Astrocyte (in vitro differentiated cells and primary cell): Measurements from ENCODE around the gene HYAL2. TPM values are rescaled to one million over a fixed set of nuclear protein-coding genes. Genes with fewer than 3 reads are reported as not detected.

ENCODE experiments used
- DNase-seq: peaks from one replicate; pipeline ENCODE4 v3.0.0-alpha.2; 2010; ENCODE audit warnings: low read depth
- FAIRE-seq: peaks from 2 replicates; lab custom pipeline; 2011; peaks lifted over from hg19 to GRCh38; lab: Jason Lieb, UNC
- H2AFZ ChIP-seq: 2 replicates; pipeline ENCODE4 v1.6.0; 2012; ENCODE audit warnings: low read depth, low read length, inconsistent platforms
- H3K27ac ChIP-seq: 2 replicates; pipeline ENCODE4 v1.5.1; 2011; ENCODE audit warnings: low read depth, low read length, inconsistent platforms
- H3K27me3 ChIP-seq: 2 replicates; pipeline ENCODE4 v1.6.0; 2011; ENCODE audit warnings: low read length, inconsistent platforms; ENCODE audit not compliant: insufficient read depth
- H3K36me3 ChIP-seq: 2 replicates; pipeline ENCODE4 v1.5.1; 2011; ENCODE audit warnings: low read length, inconsistent platforms; ENCODE audit not compliant: insufficient read depth
- H3K4me1 ChIP-seq: 2 replicates; pipeline ENCODE4 v1.5.1; 2011; ENCODE audit warnings: low read length, inconsistent platforms; ENCODE audit not compliant: insufficient read depth
- H3K4me2 ChIP-seq: 2 replicates; pipeline ENCODE4 v1.6.0; 2012; ENCODE audit warnings: low read length, inconsistent platforms
- H3K4me3 ChIP-seq: 2 replicates; pipeline ENCODE4 v1.5.1; 2011; ENCODE audit warnings: low read depth, mild to moderate bottlenecking, low read length, inconsistent platforms; ENCODE audit not compliant: insufficient read depth
- H3K79me2 ChIP-seq: 2 replicates; pipeline ENCODE4 v1.6.0; 2012; ENCODE audit warnings: mild to moderate bottlenecking, low read length, inconsistent platforms; ENCODE audit not compliant: insufficient read depth
- H3K9ac ChIP-seq: 2 replicates; pipeline ENCODE4 v1.6.0; 2012; ENCODE audit warnings: mild to moderate bottlenecking, low read length, inconsistent platforms
- H3K9me3 ChIP-seq: 2 replicates; pipeline ENCODE4 v1.5.1; 2012; ENCODE audit warnings: low read depth, mild to moderate bottlenecking, low read length, inconsistent platforms; ENCODE audit not compliant: insufficient read depth
- H4K20me1 ChIP-seq: 2 replicates; pipeline ENCODE4 v1.6.0; 2012; ENCODE audit warnings: low read length, inconsistent platforms; ENCODE audit not compliant: insufficient read depth
- H3K27ac Mint-ChIP-seq: one replicate; pipeline ENCODE4 v1.8.0; 2021; ENCODE audit warnings: mild to moderate bottlenecking, mixed read lengths; ENCODE audit not compliant: unreplicated experiment
- H3K27me3 Mint-ChIP-seq: one replicate; pipeline ENCODE4 v1.8.0; 2021; ENCODE audit warnings: low read depth, mixed read lengths; ENCODE audit not compliant: unreplicated experiment
- H3K36me3 Mint-ChIP-seq: one replicate; pipeline ENCODE4 v1.8.0; 2021; ENCODE audit warnings: low read depth, mixed read lengths; ENCODE audit not compliant: unreplicated experiment
- H3K4me1 Mint-ChIP-seq: one replicate; pipeline ENCODE4 v1.8.0; 2021; ENCODE audit warnings: low read depth, mixed read lengths; ENCODE audit not compliant: unreplicated experiment
- H3K4me3 Mint-ChIP-seq: one replicate; pipeline ENCODE4 v1.8.0; 2021; ENCODE audit warnings: mild to moderate bottlenecking, moderate library complexity, mixed read lengths; ENCODE audit not compliant: unreplicated experiment
- H3K9me3 Mint-ChIP-seq: one replicate; pipeline ENCODE4 v1.8.0; 2021; ENCODE audit warnings: mild to moderate bottlenecking, mixed read lengths; ENCODE audit not compliant: unreplicated experiment
- CTCF ChIP-seq: IDR thresholded peaks from 2 replicates; pipeline ENCODE4 v1.5.1; 2011; ENCODE audit warnings: low read depth, mild to moderate bottlenecking, inconsistent platforms, low read length, moderate library complexity; ENCODE audit not compliant: insufficient read depth
- EZH2 ChIP-seq: IDR thresholded peaks from 2 replicates; pipeline ENCODE4 v1.6.1; 2012; ENCODE audit warnings: mild to moderate bottlenecking, low read length, inconsistent platforms; ENCODE audit not compliant: insufficient read depth
- total RNA-seq: library from RNA; stranded (reverse); gene quantifications from 2 replicates; pipeline ENCODE4 v1.2.1, GENCODE V29; 2021

The HYAL2 gene
- total RNA-seq, 1 donor from 2014 or later, result 42.9 TPM

- Mint-ChIP-seq H3K9me3 (no peaks in the 10 kb centered on the region), H3K4me1 (peaks cover 22% of the 10 kb centered on the region), H3K27me3 (peaks cover 4% of the 10 kb centered on the region), H3K27ac (peak within 1 kb of the TSS; percentile 87), H3K36me3 (peaks cover 13% of the 10 kb centered on the region), H3K4me3 (peak within 1 kb of the TSS; percentile 90)
- Histone ChIP-seq H2AFZ (peak within 1 kb of the TSS; percentile 88), H3K4me3 (peak within 1 kb of the TSS; percentile 73), H3K27me3 (no peaks in the 10 kb centered on the region), H3K79me2 (peaks cover 51% of the 10 kb centered on the region), H3K4me1 (peaks cover 35% of the 10 kb centered on the region), H3K36me3 (peaks cover 2% of the 10 kb centered on the region), H3K9me3 (no peaks in the 10 kb centered on the region), H3K27ac (peak within 1 kb of the TSS; percentile 81), H3K4me2 (peak within 1 kb of the TSS; percentile 98), H3K9ac (peak within 1 kb of the TSS; percentile 94), H4K20me1 (peaks cover 46% of the 10 kb centered on the region)
- FAIRE-seq (peak; percentile 93), DNase-seq (peak; percentile 98)
- no peak for TF ChIP-seq EZH2
- TF ChIP-seq CTCF, result no peak
These were observed 36.6 kb upstream of the HYAL2 start, which contains the start of gene TMEM115 for GRCh38 chr3:50358911-50359759. TSS of gene TMEM115 (minus strand) at chr3:50359521. CDS start at chr3:50359063, 458 bp downstream.

- Mint-ChIP-seq H3K27ac (peak overlapping the region; percentile 87), H3K27me3 (peaks cover 3% of the 10 kb centered on the region)
- TF ChIP-seq CTCF (no peak), EZH2 (no peak)
These were observed 35.9 kb upstream of the HYAL2 start for GRCh38 chr3:50358355-50358910.

More at GRCh38 chr3:50358355-50358910, 35.9 kb upstream of the HYAL2 start:
- peak overlapping the region; percentile 98 for H3K4me2 ChIP-seq
- peaks cover 53% of the 10 kb centered on the region for H4K20me1 ChIP-seq
- H3K4me3 ChIP-seq, result peak overlapping the region; percentile 73
- DNase-seq, result no peak
- peaks cover 35% of the 10 kb centered on the region for H3K4me1 ChIP-seq
- H3K9me3 ChIP-seq, result no peaks in the 10 kb centered on the region
- H3K4me1 Mint-ChIP-seq, result peaks cover 22% of the 10 kb centered on the region
- H3K36me3 Mint-ChIP-seq, result peaks cover 13% of the 10 kb centered on the region
- peak overlapping the region; percentile 90 for H3K4me3 Mint-ChIP-seq
- peaks cover 8% of the 10 kb centered on the region for H3K36me3 ChIP-seq
- peak overlapping the region; percentile 81 for H3K27ac ChIP-seq
- H3K27me3 ChIP-seq, result no peaks in the 10 kb centered on the region
- no peaks in the 10 kb centered on the region for H3K9me3 Mint-ChIP-seq
- peak overlapping the region; percentile 94 for H3K9ac ChIP-seq
- peaks cover 58% of the 10 kb centered on the region for H3K79me2 ChIP-seq
- no peak overlapping the region for H2AFZ ChIP-seq
- no peak for FAIRE-seq
